Body of pancreas (tissue), 4 donors: Measurements from ENCODE around the gene DDX21.
"Not testable (repeated sequence)": the region's sequence is repeated elsewhere in the genome, so short reads cannot be mapped to it uniquely, and the experiment has no call there.

ENCODE experiments used
- CTCF ChIP-seq, 7 experiments: fragments of 450-650 bp in 4 of 7; fragments of 200-600 bp in 3 of 7; sonication (generic) in 3 of 7; IDR thresholded peaks; one replicate each; pipeline ENCODE4 v1.5.1; 2016 to 2019; ENCODE audit warnings: antibody characterized with exemption in 7 of 7
- POLR2A ChIP-seq, 3 donors: fragments of 450-650 bp; IDR thresholded peaks; one replicate each; pipeline ENCODE4 v1.6.1; 2016; ENCODE audit warnings: antibody characterized with exemption in 3 of 3, mild to moderate bottlenecking in 2 of 3

GRCh38 chr10:68975936-68976473 lies 20.0 kb downstream of the DDX21 start:
- not testable (repeated sequence) for TF ChIP-seq POLR2A, CTCF (IDR thresholded peaks at IDR 0.05)
